HFFc6 (cell line): ENCODE data around the gene FZD1. TPM values are rescaled to one million over a fixed set of nuclear protein-coding genes. Genes with fewer than 3 reads are reported as not detected.

Experiments used
- DNase-seq: peaks from one replicate; pipeline ENCODE4 v3.0.0-alpha.2; 2018
- H3K27ac Mint-ChIP-seq: 2 replicates; pipeline ENCODE4 v1.8.0; 2020; ENCODE audit warnings: mild to moderate bottlenecking, mixed read lengths
- H3K27me3 Mint-ChIP-seq: 2 replicates; pipeline ENCODE4 v1.8.0; 2021; ENCODE audit warnings: mild to moderate bottlenecking, moderate library complexity, mixed read lengths; ENCODE audit not compliant: insufficient read depth
- H3K36me3 Mint-ChIP-seq: 2 replicates; pipeline ENCODE4 v1.8.0; 2021; ENCODE audit warnings: low read depth, mixed read lengths
- H3K4me1 Mint-ChIP-seq: 2 replicates; pipeline ENCODE4 v1.8.0; 2020; ENCODE audit warnings: low read depth, mixed read lengths
- H3K4me3 Mint-ChIP-seq: 2 replicates; pipeline ENCODE4 v1.8.0; 2020; ENCODE audit warnings: mild to moderate bottlenecking, moderate library complexity, mixed read lengths
- H3K9me3 Mint-ChIP-seq: 2 replicates; pipeline ENCODE4 v1.8.0; 2020; ENCODE audit warnings: mild to moderate bottlenecking, mixed read lengths
- CTCF ChIP-seq: fragments of 200-600 bp; sonication (generic); IDR thresholded peaks from 2 replicates; pipeline ENCODE4 v1.5.0; 2021; ENCODE audit warnings: antibody characterized with exemption, mild to moderate bottlenecking
- total RNA-seq, 6 experiments: library from RNA; stranded (reverse); fragmentation: NEBNext Ultra II Directional; extraction: Animal tissue kit (Norgen Biotek cat#: 25700); gene quantifications; 2 replicates in 1 of 6; 3 replicates in 5 of 6; pipeline ENCODE4 v1.2.3, GENCODE V29; 2021

The FZD1 gene
- total RNA-seq, 6 experiments from 2014 or later, result 9.0 to 11.1 (median 9.9) TPM

- Mint-ChIP-seq H3K27me3 (peaks cover 17% of the 10 kb centered on the region), H3K27ac (no peak overlapping the region), H3K4me3 (no peak overlapping the region), H3K4me1 (no peaks in the 10 kb centered on the region), H3K9me3 (no peaks in the 10 kb centered on the region), H3K36me3 (no peaks in the 10 kb centered on the region)
- no peak for DNase-seq
- no peak for TF ChIP-seq CTCF
These were observed 28.3 kb downstream of the FZD1 start for GRCh38 chr7:91292506-91292905.

- no peak for DNase-seq
- Mint-ChIP-seq H3K4me1 (no peaks in the 10 kb centered on the region), H3K4me3 (no peak overlapping the region), H3K36me3 (no peaks in the 10 kb centered on the region), H3K27me3 (peaks cover 19% of the 10 kb centered on the region), H3K27ac (no peak overlapping the region), H3K9me3 (no peaks in the 10 kb centered on the region)
- TF ChIP-seq CTCF, result no peak
These were observed 28.9 kb downstream of the FZD1 start for GRCh38 chr7:91293136-91293535.

- DNase-seq, result no peak
- H3K36me3 Mint-ChIP-seq, result no peaks in the 10 kb centered on the region
- no peak overlapping the region for H3K27ac Mint-ChIP-seq
- no peaks in the 10 kb centered on the region for H3K4me1 Mint-ChIP-seq
- H3K4me3 Mint-ChIP-seq, result no peak overlapping the region
- no peaks in the 10 kb centered on the region for H3K9me3 Mint-ChIP-seq
- no peak for TF ChIP-seq CTCF
- H3K27me3 Mint-ChIP-seq, result peaks cover 19% of the 10 kb centered on the region
These were observed 29.6 kb downstream of the FZD1 start for GRCh38 chr7:91293840-91294239.

GRCh38 chr7:91294639-91295220, 30.5 kb downstream of the FZD1 start:
- no peak for DNase-seq
- no peak for TF ChIP-seq CTCF
- no peaks in the 10 kb centered on the region for H3K9me3 Mint-ChIP-seq
- H3K4me1 Mint-ChIP-seq, result no peaks in the 10 kb centered on the region
- H3K27ac Mint-ChIP-seq, result no peak overlapping the region
- no peak overlapping the region for H3K4me3 Mint-ChIP-seq
- H3K27me3 Mint-ChIP-seq, result peaks cover 19% of the 10 kb centered on the region
- H3K36me3 Mint-ChIP-seq, result no peaks in the 10 kb centered on the region

- H3K27me3 Mint-ChIP-seq, result peaks cover 19% of the 10 kb centered on the region
- no peak for DNase-seq
- H3K4me1 Mint-ChIP-seq, result no peaks in the 10 kb centered on the region
- no peaks in the 10 kb centered on the region for H3K36me3 Mint-ChIP-seq
- no peaks in the 10 kb centered on the region for H3K9me3 Mint-ChIP-seq
- H3K4me3 Mint-ChIP-seq, result no peak overlapping the region
- no peak overlapping the region for H3K27ac Mint-ChIP-seq
- TF ChIP-seq CTCF, result no peak
These were observed 31.3 kb downstream of the FZD1 start for GRCh38 chr7:91295576-91295975.

GRCh38 chr7:91297939-91298338, 33.7 kb downstream of the FZD1 start:
- Mint-ChIP-seq H3K36me3 (no peaks in the 10 kb centered on the region), H3K4me1 (no peaks in the 10 kb centered on the region), H3K9me3 (no peaks in the 10 kb centered on the region), H3K4me3 (no peak overlapping the region), H3K27ac (no peak overlapping the region), H3K27me3 (peaks cover 11% of the 10 kb centered on the region)
- no peak for DNase-seq
- TF ChIP-seq CTCF, result no peak
